Adipose tissue (tissue), 3 donors: ENCODE measurements around the gene IGFL2. TPM values are rescaled to one million over a fixed set of nuclear protein-coding genes. Genes with fewer than 3 reads are reported as not detected.
"Not testable (repeated sequence)": the region's sequence is repeated elsewhere in the genome, so short reads cannot be mapped to it uniquely, and the experiment has no call there.

Source experiments
- H3K27ac ChIP-seq: one replicate; pipeline ENCODE4 v1.5.1; 2013; ENCODE audit warnings: low read depth, low read length
- WGBS, 3 donors: extraction: QIAGEN DNeasy Blood & Tissue Kit; methylation state at CpG; one replicate each; pipeline ENCODE4 v1.1.7; 2013; 5-methylcytosine and 5-hydroxymethylcytosine counted together
- polyA plus RNA-seq, 3 donors: library from polyadenylated mRNA; stranded (reverse); fragments of 200-250 nt; gene quantifications; one replicate each; pipeline ENCODE4 v1.2.3, GENCODE V29; 2013
- donor health status: healthy with polysubstance abuse.
- donor health status: Bipolar disorder and iron deficiency.
- donor health status: healthy.

IGFL2 gene
- polyA plus RNA-seq, 3 donors = 0.09 to 1.1 (median 0.22) TPM

DNA sequence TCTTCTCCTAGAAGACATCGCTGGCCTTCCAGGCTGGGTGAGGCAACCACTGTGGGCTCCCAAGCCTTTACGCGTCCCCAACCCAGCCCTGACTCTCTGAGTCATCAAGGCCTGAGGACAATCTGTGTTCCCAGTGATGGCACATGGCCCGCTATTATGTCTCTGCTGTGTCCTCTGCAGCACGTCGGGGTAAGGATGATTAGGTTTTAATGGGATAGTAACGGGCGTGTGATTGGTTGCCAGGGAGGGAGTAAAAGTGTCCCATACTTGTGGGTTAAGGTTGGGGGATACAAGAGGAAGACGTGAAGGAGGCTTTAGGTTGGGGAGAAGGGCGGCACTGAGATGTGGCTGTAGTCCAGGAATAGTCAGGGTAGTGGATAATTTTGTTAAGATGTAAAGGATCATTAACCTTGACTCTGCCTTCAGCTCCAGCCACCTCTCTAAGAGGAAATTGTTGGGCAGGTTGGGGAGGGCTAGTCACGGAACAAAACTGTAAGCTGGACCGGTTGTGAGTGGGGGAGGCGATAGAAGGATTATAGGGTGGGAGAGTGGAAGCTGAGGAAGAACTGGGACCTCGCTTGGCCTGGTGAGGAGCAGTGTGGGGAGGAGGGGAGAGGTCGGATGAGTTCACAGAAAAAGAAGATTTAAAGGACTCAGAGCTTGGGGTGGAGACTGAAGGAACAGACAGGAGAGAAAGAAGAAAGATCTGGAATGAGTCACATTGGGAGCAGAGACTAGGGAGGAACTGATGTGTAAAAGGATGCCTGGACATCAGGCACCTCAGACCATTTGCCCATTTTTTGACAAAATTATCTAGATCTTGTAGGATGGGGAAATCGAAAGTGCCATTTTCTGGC, 53.6 kb downstream of the IGFL2 start:
- WGBS, 3 donors = 59 to 71% (median 68%) methylated on average over 16 of the region's 16 CpGs
- no peak overlapping the region for H3K27ac ChIP-seq

DNA sequence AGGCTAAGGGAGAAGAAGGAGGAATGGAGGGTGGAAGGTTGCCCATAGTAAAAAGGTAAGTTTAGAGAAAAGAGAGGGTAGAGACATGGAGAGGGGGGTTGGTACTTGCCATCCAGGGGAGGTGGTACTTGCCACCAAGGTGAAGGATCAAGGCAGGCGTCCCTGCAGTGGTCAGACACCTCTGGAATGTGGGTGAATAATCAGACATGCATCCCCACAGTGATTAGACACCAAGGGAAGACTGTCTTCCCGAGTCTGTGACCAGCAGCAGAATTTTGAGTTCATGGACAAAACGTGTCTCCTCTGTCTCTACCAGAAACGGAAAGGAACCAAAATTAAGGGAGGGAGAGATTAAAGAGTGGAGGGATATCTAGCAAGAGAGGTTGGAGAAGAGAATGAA, 54.4 kb downstream of the IGFL2 start:
- 56 to 65% (median 57%) methylated on average over 4 of the region's 4 CpGs for WGBS, 3 donors
- no peak overlapping the region for H3K27ac ChIP-seq

DNA sequence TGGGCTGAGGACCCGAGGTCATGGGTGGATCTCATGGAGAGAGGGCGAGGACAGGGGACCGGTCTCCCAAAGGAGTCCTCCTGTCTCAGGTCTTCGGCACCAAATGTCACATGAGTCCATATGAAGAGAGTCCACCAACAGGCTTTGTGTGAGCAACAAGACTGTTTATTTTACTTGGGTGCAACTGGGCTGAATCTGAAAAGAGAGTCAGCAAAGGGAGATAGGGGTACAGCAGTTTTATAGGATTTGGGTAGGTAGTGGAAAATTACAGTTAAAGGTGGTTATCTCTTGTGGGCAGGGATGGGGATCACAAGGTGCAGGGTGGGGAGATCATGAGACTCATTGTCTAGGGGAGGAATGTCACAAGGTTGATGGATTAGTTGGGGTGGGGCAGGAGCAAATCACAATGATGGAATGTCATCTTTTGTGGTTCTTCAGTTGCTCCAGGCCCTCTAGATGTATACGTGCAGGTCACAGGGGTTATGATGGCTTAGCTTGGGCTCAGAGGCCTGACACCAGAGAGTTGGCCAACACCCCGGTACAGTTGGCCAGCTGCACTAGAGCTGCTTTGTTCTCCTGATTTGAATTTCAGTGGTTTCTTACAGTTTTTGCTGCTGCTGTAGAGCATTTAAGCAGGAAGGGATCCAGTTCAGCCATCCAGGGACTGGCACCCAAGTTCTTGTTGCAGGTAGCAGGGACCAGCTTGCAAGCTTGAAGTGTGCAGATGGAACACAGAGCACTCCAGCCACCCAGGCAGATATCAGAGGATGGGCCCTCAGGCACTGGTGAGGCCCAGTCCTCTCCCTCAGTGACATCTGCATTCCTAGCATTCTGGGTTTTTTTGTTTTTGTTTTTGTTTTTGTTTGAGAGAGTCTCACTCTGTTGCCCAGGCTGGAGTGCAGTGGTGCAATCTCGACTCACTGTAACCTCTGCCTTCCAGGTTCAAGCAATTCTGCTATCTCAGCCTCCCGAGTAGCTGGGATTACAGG, 55.1 kb downstream of the IGFL2 start:
- no peak overlapping the region for H3K27ac ChIP-seq
- 82 to 86% (median 84%) methylated on average over 8 of the region's 8 CpGs for WGBS, 3 donors

DNA sequence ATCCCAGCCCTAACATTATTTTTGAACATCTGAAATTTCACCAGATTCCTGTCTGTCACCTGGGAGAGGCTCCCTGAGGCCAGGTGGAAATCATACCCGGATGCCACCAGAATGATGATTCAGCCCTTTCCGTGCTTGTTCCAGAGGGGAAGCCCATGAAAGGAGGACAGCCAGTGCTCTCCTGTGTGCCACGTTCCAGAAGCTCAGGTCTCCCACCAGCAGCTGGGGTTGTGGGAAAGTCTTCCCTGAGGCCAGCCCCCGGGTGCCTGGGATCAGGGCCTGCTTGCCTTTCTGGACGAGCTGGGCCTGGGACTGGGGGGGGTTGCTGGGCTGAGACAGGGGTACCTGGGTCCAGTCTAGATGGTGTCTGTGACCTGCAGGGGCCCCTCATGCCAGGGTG, 56.0 kb downstream of the IGFL2 start:
- WGBS, 3 donors = 76 to 85% (median 77%) methylated on average over 5 of the region's 5 CpGs
- H3K27ac ChIP-seq = no peak overlapping the region

DNA sequence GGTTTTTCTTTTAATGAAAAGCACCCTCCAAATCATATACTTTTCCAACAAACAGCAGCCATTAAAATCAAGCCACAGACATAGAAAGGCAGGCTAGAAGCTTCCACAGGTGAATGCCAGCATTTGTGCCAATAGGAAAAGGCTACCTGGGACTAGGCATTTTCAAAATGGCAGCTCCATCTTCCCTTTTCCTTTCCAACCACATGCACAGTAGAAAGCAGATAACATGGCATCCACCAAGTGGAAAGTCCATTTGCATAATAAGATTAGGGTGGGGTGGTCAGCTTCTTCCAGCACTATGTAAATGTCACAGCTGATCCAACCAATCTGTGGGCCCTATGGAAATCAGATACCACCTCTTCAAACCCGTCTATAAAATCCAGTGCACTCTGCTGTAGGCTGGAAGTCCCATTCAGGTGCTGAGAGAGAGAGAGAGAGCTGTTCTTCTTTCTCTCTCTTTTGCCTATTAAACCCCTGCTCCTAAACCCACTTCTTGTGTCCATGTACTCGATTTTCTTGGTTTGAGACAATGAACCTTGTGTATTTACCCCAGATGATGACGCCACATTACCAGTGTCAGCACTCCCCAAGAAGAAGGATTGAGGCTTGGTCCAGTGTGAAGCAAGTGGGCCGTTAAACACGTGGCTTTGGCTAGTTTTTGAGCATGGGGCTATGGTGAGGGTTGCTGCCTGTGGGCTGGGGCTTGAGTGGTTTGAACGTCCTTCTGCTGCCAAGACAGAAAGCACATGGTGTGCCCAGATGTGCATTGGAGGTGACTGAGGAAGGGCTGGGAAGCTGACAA, 57.3 kb downstream of the IGFL2 start:
- no peak overlapping the region for H3K27ac ChIP-seq
- WGBS, 3 donors = 64 to 67% (median 67%) methylated on average over 6 of the region's 6 CpGs

DNA sequence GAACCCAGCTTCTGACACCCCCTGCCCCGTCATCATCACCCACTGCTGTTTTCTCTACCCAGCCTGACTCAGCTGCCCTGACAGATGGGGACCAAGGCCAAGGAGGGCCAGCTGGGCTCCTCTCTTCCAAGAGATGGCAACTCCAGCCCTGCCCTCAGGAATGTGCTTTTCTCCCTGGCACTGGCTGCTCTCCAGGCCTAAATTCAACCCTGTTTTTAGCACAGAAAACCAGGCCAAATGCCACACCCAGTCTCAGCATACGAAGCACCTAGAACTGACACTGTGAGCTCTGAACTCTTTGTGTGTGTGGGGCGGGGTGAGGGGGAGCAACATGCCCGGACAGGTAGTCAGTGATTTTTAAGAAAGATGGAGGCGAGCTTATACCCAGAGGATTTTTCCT, 58.1 kb downstream of the IGFL2 start:
- H3K27ac ChIP-seq = no peak overlapping the region
- WGBS, 3 donors = 66 to 73% (median 71%) methylated on average over 5 of the region's 5 CpGs

DNA sequence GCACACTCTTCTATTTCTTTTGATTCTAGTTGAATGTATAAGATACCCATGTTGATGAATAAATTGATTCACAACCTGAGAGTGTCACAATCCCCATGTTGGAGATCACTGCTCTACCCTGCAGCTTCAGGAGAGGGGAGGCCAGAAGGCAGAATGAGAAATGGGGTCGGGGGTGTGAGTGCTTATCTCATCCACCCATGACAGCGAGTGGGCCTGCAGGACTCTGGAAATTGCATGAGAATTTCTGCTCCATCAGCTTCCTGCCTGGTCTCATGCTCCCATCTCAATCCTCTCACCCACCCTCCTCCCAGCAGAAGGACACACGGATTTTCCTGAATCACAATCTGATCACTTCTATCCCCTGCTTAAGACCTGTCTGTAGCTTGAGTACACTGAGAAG, 58.6 kb downstream of the IGFL2 start:
- no peak overlapping the region for H3K27ac ChIP-seq
- 65 to 84% (median 79%) methylated on average over 3 of the region's 3 CpGs for WGBS, 3 donors

DNA sequence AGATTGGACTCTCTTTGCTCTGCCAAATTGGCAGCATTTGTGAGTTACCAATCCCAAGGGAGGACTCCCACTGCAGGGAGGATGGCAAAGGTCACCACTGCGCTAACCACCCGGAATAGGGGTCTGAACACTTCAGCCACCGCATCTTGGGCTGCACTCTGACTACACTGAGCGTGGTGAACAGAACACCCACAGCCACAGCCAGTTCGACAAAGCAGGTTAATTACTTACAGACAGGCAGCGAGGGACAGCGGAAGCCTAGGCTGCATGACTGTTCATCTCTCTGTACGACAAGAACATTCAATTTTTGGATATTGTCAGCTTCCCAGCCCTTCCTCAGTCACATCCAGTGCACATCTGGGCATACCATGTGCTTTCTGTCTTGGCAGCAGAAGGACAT, 59.8 kb downstream of the IGFL2 start:
- WGBS, 3 donors = 64 to 94% (median 84%) methylated on average over 4 to 6 of the region's 8 CpGs
- H3K27ac ChIP-seq = not testable (repeated sequence)

DNA sequence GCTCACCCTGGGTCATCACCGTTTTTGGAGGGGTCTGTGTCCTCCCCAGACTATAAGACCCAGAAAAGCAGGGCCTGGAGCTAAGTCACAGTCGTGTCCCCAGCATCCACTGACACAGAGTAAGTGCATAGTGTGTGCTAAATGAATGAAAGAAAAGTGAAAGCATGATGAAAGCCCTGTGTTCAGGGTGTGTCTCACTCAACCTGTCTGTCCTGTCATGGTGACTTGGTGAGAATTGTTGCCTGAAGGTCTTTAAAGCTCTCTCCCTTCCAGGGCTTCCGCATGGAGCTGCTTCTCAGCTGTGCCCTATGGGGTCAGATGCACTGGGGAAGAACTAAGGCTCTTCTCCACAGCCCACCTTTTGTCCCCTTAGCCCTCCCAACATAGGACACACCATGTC, 61.0 kb downstream of the IGFL2 start:
- 59 to 73% (median 70%) methylated on average over 3 of the region's 3 CpGs for WGBS, 3 donors
- no peak overlapping the region for H3K27ac ChIP-seq

DNA sequence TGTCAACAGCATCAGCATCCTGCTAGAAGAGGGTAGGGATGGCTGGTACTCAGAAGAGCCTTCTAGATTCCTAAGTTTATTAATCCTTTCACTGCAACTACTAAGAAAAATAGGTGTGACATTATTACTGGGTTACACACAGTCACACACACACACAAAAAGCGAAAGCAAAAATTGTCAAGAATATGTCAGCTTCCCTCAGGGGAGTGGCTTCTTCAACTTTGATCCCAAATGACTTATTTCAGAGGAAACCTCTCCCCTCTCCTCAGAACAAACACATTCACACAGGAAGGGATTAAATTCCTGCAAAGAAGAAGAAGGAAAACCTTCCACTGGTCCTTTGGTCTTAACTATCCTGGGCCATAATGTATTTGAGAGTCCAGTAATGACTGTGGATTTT, 61.4 kb downstream of the IGFL2 start:
- H3K27ac ChIP-seq = no peak overlapping the region
- WGBS, 3 donors = 70 to 92% (median 77%) methylated on average over 1 of the region's 1 CpG

DNA sequence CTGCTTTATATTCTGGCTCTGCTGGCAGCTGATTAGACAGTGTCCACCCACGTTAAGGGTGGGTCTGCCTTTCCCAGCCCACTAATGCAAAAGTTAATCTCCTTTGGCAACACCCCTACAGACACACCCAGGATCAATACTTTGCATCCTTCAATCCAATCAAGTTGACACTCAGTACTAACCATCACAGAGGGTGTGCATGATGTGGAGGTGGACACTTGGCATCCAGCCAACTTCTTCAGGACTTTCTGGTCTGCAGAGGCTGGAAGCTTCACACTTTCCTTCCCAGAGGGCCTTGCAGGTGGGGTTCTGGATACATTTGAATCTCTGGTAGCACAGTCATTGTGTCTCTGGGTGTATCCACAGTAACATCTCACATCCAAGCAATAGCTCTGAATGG, 62.6 kb downstream of the IGFL2 start:
- WGBS, 3 donors = 44 to 57% (median 51%) methylated on average over 1 of the region's 1 CpG
- no peak overlapping the region for H3K27ac ChIP-seq

Other genes with a start within 250 kb of the IGFL2 start
- 1 to 10 TPM; 2.9 to 3.4 (median 3.4) TPM for gene MYPOP, start 245.6 kb upstream of the IGFL2 start, polyA plus RNA-seq
- not detected for gene NANOS2, start 233.5 kb upstream of the IGFL2 start, polyA plus RNA-seq
- 1 to 10 TPM in 2 of 3 donors, under 1 TPM in 1; 0.49 to 7.4 (median 2.8) TPM for gene NOVA2, start 174.4 kb upstream of the IGFL2 start, polyA plus RNA-seq
- 1 to 10 TPM; 7.2 to 8.6 (median 7.8) TPM for gene CCDC61, start 152.8 kb upstream of the IGFL2 start, polyA plus RNA-seq
- gene PGLYRP1, start 125.2 kb upstream of the IGFL2 start, polyA plus RNA-seq = 1 to 10 TPM in 2 of 3 donors, not detected in 1; 7.6 to 8.7 TPM
- gene IGFL4, start 107.2 kb upstream of the IGFL2 start, polyA plus RNA-seq = under 1 TPM in 1 of 3 donors, not detected in 2; 0.02 TPM
- not detected for gene IGFL3, start 23.6 kb upstream of the IGFL2 start, polyA plus RNA-seq
- gene IGFL1, start 81.5 kb downstream of the IGFL2 start, polyA plus RNA-seq = not detected
- 10 to 100 TPM in 2 of 3 donors, 1 to 10 TPM in 1; 9.5 to 99.1 (median 25.0) TPM for gene HIF3A, start 148.8 kb downstream of the IGFL2 start, polyA plus RNA-seq
- gene PPP5C, start 198.8 kb downstream of the IGFL2 start, polyA plus RNA-seq = 10 to 100 TPM; 22.2 to 38.3 (median 28.1) TPM